Right lobe of liver (tissue), 4 donors: ENCODE measurements around the gene ATM.

ENCODE experiments used
- POLR2A ChIP-seq: fragments of 450-650 bp; IDR thresholded peaks from one replicate; pipeline ENCODE4 v1.6.1; 2017; ENCODE audit warnings: antibody characterized with exemption, mild to moderate bottlenecking
- TF ChIP-seq, protein P1 (sequence below), 4 donors: fragments of 200-600 bp in 3 of 4; fragments of 450-650 bp in 1 of 4; IDR thresholded peaks; one replicate each; pipeline versions ENCODE4 v1.5.1 to v1.8.0; 2016 to 2022; ENCODE audit warnings: antibody characterized with exemption in 4 of 4, mild to moderate bottlenecking in 2 of 4
- donor health status: DM: no; HTN: no; CAD: no.
- donor health status: DM: no; HTN: no; CAD: no.
- donor health status: DM: no; HTN: yes; CAD: no.

DNA sequence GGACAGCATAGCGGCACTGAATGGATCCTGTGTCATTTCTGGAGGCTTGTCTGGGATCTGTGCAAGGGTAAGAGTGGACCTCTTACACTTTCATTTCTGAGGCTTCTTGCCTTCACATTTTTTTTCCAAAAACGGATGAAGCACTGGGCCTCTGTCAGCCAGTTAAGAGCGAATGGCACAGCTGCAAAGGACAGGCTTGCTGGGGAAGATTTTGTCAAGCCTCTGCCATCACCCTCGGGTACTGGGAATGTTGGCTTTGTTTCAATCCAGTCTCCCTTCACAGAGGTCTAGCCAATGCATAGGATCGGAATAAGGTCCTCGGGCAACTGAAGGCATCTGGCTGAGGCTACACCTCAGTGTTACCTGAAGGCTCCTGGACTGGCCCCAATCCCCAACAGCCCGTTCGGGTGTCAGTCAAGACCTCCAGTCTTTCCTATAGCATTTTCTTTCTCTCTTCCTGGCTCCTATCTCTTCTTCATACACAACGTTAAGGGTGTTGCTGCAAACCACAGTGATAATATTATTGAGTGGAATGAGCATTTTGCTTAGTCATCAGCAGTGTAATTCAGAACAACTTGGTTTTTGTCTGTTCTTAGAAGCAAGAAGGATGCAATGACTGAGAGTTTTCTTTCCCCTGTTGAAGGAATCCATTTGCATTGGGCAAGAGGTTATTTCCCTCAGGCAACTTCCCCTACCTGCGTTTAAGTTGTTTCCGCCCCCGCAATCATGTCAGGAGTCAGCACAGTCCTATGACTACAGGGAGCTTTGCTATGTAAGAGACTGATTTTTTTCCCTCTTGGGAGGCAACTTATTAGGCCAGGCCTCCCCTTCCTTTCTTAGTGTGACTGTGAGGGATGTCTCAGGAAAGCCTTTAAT, 23.2 kb upstream of the ATM start:
- TF ChIP-seq, protein P1, sequence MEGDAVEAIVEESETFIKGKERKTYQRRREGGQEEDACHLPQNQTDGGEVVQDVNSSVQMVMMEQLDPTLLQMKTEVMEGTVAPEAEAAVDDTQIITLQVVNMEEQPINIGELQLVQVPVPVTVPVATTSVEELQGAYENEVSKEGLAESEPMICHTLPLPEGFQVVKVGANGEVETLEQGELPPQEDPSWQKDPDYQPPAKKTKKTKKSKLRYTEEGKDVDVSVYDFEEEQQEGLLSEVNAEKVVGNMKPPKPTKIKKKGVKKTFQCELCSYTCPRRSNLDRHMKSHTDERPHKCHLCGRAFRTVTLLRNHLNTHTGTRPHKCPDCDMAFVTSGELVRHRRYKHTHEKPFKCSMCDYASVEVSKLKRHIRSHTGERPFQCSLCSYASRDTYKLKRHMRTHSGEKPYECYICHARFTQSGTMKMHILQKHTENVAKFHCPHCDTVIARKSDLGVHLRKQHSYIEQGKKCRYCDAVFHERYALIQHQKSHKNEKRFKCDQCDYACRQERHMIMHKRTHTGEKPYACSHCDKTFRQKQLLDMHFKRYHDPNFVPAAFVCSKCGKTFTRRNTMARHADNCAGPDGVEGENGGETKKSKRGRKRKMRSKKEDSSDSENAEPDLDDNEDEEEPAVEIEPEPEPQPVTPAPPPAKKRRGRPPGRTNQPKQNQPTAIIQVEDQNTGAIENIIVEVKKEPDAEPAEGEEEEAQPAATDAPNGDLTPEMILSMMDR (IDR thresholded peaks at IDR 0.05), result no peak
- TF ChIP-seq POLR2A, result no peak
